ENCODE measurements around the gene GJE1.

DNA sequence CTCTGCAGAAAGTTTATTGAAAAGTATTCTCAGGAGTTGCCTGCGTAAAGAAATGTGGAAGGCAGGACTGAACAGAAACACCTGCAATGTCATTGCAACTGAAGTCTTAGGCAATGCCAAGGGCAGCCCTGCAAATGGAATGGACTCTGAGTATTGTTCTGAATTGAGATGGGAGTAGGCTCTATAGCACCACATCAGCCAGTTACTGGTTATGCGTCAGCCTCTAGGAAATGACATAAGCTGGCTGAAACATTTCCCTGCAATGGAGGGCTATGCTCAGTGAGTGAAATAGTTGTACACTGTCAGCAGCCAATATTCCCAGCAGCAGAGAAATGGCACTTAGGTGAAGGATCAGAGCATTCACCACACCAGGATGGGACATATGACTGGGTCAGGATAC is 13.8 kb upstream of the GJE1 start:
- TF ChIP-seq EZH2 (IDR thresholded peaks at IDR 0.05; ENCODE audit: borderline replicate concordance, low read length), result no peak
- TF ChIP-seq, protein P1, sequence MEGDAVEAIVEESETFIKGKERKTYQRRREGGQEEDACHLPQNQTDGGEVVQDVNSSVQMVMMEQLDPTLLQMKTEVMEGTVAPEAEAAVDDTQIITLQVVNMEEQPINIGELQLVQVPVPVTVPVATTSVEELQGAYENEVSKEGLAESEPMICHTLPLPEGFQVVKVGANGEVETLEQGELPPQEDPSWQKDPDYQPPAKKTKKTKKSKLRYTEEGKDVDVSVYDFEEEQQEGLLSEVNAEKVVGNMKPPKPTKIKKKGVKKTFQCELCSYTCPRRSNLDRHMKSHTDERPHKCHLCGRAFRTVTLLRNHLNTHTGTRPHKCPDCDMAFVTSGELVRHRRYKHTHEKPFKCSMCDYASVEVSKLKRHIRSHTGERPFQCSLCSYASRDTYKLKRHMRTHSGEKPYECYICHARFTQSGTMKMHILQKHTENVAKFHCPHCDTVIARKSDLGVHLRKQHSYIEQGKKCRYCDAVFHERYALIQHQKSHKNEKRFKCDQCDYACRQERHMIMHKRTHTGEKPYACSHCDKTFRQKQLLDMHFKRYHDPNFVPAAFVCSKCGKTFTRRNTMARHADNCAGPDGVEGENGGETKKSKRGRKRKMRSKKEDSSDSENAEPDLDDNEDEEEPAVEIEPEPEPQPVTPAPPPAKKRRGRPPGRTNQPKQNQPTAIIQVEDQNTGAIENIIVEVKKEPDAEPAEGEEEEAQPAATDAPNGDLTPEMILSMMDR (IDR thresholded peaks at IDR 0.05; ENCODE audit: low read length), result no peak

Measured in OCI-LY1 (cell line).